GM12878 (cell line): Measurements from ENCODE around the gene GABBR1. TPM values are rescaled to one million over a fixed set of nuclear protein-coding genes. Genes with fewer than 3 reads are reported as not detected.

Source experiments
- ATAC-seq: fragments of 200-7000 bp; cut with Tn5 transposase; 3 replicates; pipeline ENCODE4 v1.9.1; 2020; ENCODE audit warnings: mild to moderate bottlenecking, moderate library complexity
- BruUV-seq: library from RNA; stranded (reverse); fragments of 400-500 nt; replicated peaks from 2 replicates; lab custom pipeline; 2021; lab: Mats Ljungman, UMichigan
- CTCF ChIA-PET: fragments of 300-600 bp; sonication (Branson Sonifier 250); formaldehyde crosslinking; extraction: SDS; loops from one replicate; lab custom pipeline; 2021; ENCODE audit warnings: inconsistent platforms; lab: Yijun Ruan, JAX
- POLR2A ChIA-PET: fragments of 350-600 bp; formaldehyde crosslinking; extraction: SDS; loops from one replicate; lab custom pipeline; 2021; ENCODE audit warnings: inconsistent platforms; lab: Charles Lee
- RAD21 ChIA-PET: fragments of 300-600 bp; sonication (Branson Sonifier 250); formaldehyde crosslinking; loops from one replicate; lab custom pipeline; 2023; ENCODE audit warnings: antibody characterized with exemption; ENCODE audit not compliant: unreplicated experiment; lab: Charles Lee
- SMC1A ChIA-PET: fragments of 300-600 bp; sonication (Branson Sonifier 250); formaldehyde crosslinking; loops from one replicate; lab custom pipeline; 2023; ENCODE audit not compliant: unreplicated experiment, uncharacterized antibody; lab: Charles Lee
- DNase-seq: peaks from one replicate; pipeline ENCODE4 v3.0.0-alpha.2; 2011; ENCODE audit warnings: low read depth, low spot score
- FAIRE-seq: peaks from 3 replicates; lab custom pipeline; 2011; peaks lifted over from hg19 to GRCh38; lab: Jason Lieb, UNC
- H2AFZ ChIP-seq: 2 replicates; pipeline ENCODE4 v1.6.0; 2011; ENCODE audit warnings: low read depth, low read length, control low read depth; ENCODE audit not compliant: control insufficient read depth
- H3K27ac ChIP-seq: 2 replicates; pipeline ENCODE4 v1.5.1; 2011; ENCODE audit warnings: control low read depth; ENCODE audit not compliant: control insufficient read depth, insufficient read depth
- H3K27me3 ChIP-seq, 2 experiments: replicated peaks in 1 of 2; 2 replicates each; pipeline versions ENCODE4 v1.6.0 to v1.6.1; 2011; ENCODE audit warnings: low read length in 1 of 2; ENCODE audit not compliant: control insufficient read depth in 2 of 2, insufficient read depth in 2 of 2
- H3K36me3 ChIP-seq, 2 experiments: 2 replicates each; pipeline ENCODE4 v1.5.1; 2011; ENCODE audit warnings: low read length in 1 of 2; ENCODE audit not compliant: control insufficient read depth in 2 of 2, insufficient read depth in 2 of 2
- H3K4me1 ChIP-seq: 2 replicates; pipeline ENCODE4 v1.6.1; 2011; ENCODE audit warnings: mild to moderate bottlenecking, low read length, moderate library complexity, mixed read lengths; ENCODE audit not compliant: control insufficient read depth, insufficient read depth
- H3K4me2 ChIP-seq: 2 replicates; pipeline ENCODE4 v1.6.0; 2011; ENCODE audit warnings: control low read depth; ENCODE audit not compliant: control insufficient read depth, insufficient read depth
- H3K4me3 ChIP-seq: fragments of 200-600 bp; sonication (generic); 2 replicates; pipeline ENCODE4 v1.5.1; 2016
- H3K79me2 ChIP-seq: 2 replicates; pipeline ENCODE4 v1.6.0; 2011; ENCODE audit warnings: low read length; ENCODE audit not compliant: control insufficient read depth, insufficient read depth
- H3K9ac ChIP-seq: 2 replicates; pipeline ENCODE4 v1.8.0; 2011; ENCODE audit warnings: low read length, control low read depth, mixed read lengths; ENCODE audit not compliant: control insufficient read depth, insufficient read depth
- H3K9me3 ChIP-seq: replicated peaks from 3 replicates; pipeline ENCODE4 v1.5.1; 2011; ENCODE audit warnings: mild to moderate bottlenecking, low read length; ENCODE audit not compliant: control insufficient read depth, insufficient read depth
- H4K20me1 ChIP-seq: 2 replicates; pipeline ENCODE4 v1.6.0; 2011; ENCODE audit not compliant: control insufficient read depth, insufficient read depth
- NFXL1 ChIP-seq: fragments of 450-650 bp; IDR thresholded peaks from 2 replicates; pipeline ENCODE4 v1.6.1; 2017; ENCODE audit warnings: antibody characterized with exemption, mild to moderate bottlenecking, borderline replicate concordance
- RAD51 ChIP-seq: fragments of 450-650 bp; IDR thresholded peaks from 2 replicates; pipeline ENCODE4 v1.6.1; 2016; ENCODE audit warnings: moderate library complexity, mild to moderate bottlenecking, inconsistent platforms
- SREBF2 ChIP-seq: IDR thresholded peaks from 2 replicates; pipeline ENCODE4 v1.6.1; 2012; ENCODE audit warnings: mild to moderate bottlenecking, low read length
- TBL1XR1 ChIP-seq: IDR thresholded peaks from 2 replicates; pipeline ENCODE4 v1.6.1; 2012; ENCODE audit warnings: low read depth, low read length, improper control_type of control experiment
- ZBED1 ChIP-seq: IDR thresholded peaks from 2 replicates; pipeline ENCODE4 v1.6.1; 2016; ENCODE audit warnings: borderline replicate concordance
- ZNF217 ChIP-seq: fragments of 450-650 bp; IDR thresholded peaks from 2 replicates; pipeline ENCODE4 v1.6.1; 2017; ENCODE audit warnings: antibody characterized with exemption, mild to moderate bottlenecking
- WGBS: methylation state at CpG from one replicate; pipeline ENCODE4 v1.1.6; 2016; ENCODE audit warnings: low lambda C conversion rate; ENCODE audit not compliant: insufficient replicate concordance, insufficient coverage; ENCODE audit errors: missing lambda C conversion rate; 5-methylcytosine and 5-hydroxymethylcytosine counted together
- in situ Hi-C: fragments of 300-500 bp; cut with MboI; formaldehyde crosslinking; loops from 9 replicates; pipeline ENCODE4 v1.14.3; 2018; ENCODE audit warnings: mixed read lengths
- intact Hi-C: fragments of 100-400 bp; cut with micrococcal nuclease; formaldehyde crosslinking; loops from one replicate; pipeline ENCODE4 v1.14.2; 2022; ENCODE audit not compliant: unreplicated experiment
- polyA plus RNA-seq, 11 experiments: library from polyadenylated mRNA; depleted of rRNA in 4 of 11; unstranded in 6 of 11; stranded (reverse) in 5 of 11; fragments of >200 nt; fragmentation: Nextera tagmentation in 4 of 11; fragmentation: Illumina TruSeq in 1 of 11; extraction: Ambion mirVana in 4 of 11; extraction: Trizol in 1 of 11; gene quantifications; 1 replicate in 1 of 11; 2 replicates in 10 of 11; pipeline versions ENCODE4 v1.2.1 to v1.2.3, GENCODE V29; 2011 to 2016; ENCODE audit warnings: inconsistent platforms in 2 of 11, missing spikeins in 2 of 11, low read depth in 1 of 11
- total RNA-seq, 4 experiments: library from RNA; depleted of rRNA in 3 of 4; stranded (reverse); fragments of >200 nt in 3 of 4; fragmentation: Illumina TruSeq in 1 of 4; extraction: Trizol in 1 of 4; gene quantifications; 2 replicates each; pipeline versions ENCODE4 v1.2.1 to v1.2.3, GENCODE V29; 2013 to 2021
- TF ChIP-seq, protein P1 (sequence below): IDR thresholded peaks from 2 replicates; pipeline ENCODE4 v1.6.1; 2011; ENCODE audit warnings: low read depth, low read length, improper control_type of control experiment, borderline replicate concordance
- TF ChIP-seq, protein P2 (sequence below): IDR thresholded peaks from 2 replicates; pipeline ENCODE4 v1.6.1; 2011; ENCODE audit warnings: borderline replicate concordance, low read depth, mild to moderate bottlenecking, moderate library complexity, mixed read lengths, low read length; ENCODE audit not compliant: insufficient read depth; ENCODE audit errors: extremely low read length
- TF ChIP-seq, protein P3 (sequence below): IDR thresholded peaks from 2 replicates; pipeline ENCODE4 v1.6.1; 2012; ENCODE audit warnings: low read depth, low read length, improper control_type of control experiment
- TF ChIP-seq, protein P4 (sequence below): fragments of 150-350 bp; IDR thresholded peaks from 2 replicates; pipeline ENCODE4 v1.6.1; 2016; ENCODE audit warnings: low read depth, low read length

GABBR1 gene
- total and polyA plus RNA-seq, 10 of the 15 experiments (the other 5 are each of a cell fraction or from before 2014, with no cell fraction given): 0.11 to 5.2 (median 1.0) TPM

DNA sequence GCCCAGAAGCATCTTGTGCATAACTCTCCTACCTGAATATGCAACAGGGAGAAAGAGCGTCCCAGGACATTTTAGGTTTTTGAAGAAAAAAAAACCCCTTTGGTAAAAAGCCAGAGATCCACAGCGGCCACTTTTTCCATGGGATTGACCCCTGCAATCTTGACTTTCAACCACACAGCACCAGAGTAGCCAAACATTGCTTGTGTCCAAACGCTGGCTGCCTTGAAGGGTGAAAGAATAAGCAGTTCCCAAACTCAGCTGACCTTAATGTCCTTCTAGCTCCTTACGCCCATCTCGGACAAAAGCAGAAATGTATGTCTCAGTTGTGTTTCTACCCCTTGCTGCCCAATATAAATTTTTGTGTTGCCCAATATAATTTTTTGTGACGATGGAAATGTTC lies 22.7 kb upstream of the GABBR1 start:
- ChIA-PET RAD21 (interaction anchor here (1.0 kb wide), 1 partner anchor 43 kb away, joined by 3 read pairs; no protein-coding TSS in a partner anchor), POLR2A (no interaction called here)
- 81% methylated on average over 6 of the region's 6 CpGs for WGBS

More for the DNA sequence above, 22.7 kb upstream of the GABBR1 start:
- BruUV-seq: no TSS peak
- in situ Hi-C loops: no loop called here
- Histone ChIP-seq H3K4me1 (peaks cover 17% of the 10 kb centered on the region), H3K79me2 (no peaks in the 10 kb centered on the region), H3K9ac (no peak overlapping the region), H4K20me1 (no peaks in the 10 kb centered on the region), H3K36me3 (no peaks in the 10 kb centered on the region), H3K27ac (no peak overlapping the region), H3K4me2 (peak overlapping the region; percentile 71; the same call in 1 of the 2 replicates), H3K27me3 (no peaks in the 10 kb centered on the region), H3K4me3 (no peak overlapping the region), H2AFZ (peak overlapping the region; percentile 23; the same call in 1 of the 2 replicates), H3K9me3 (no peaks in the 10 kb centered on the region)
- FAIRE-seq: no peak
- CTCF ChIA-PET: interaction anchor here (2.2 to 6.8 kb wide), 5 partner anchors 15 to 179 kb away, joined by 6 to 97 read pairs (median 35); partner anchors contain the start of gene GABBR1
- intact Hi-C loops: loop anchor here (10.0 kb wide), 1 partner anchor 99 kb away; no protein-coding TSS in a partner anchor
- DNase-seq: no peak
- TF ChIP-seq, protein P1, sequence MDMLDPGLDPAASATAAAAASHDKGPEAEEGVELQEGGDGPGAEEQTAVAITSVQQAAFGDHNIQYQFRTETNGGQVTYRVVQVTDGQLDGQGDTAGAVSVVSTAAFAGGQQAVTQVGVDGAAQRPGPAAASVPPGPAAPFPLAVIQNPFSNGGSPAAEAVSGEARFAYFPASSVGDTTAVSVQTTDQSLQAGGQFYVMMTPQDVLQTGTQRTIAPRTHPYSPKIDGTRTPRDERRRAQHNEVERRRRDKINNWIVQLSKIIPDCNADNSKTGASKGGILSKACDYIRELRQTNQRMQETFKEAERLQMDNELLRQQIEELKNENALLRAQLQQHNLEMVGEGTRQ: no peak
- TF ChIP-seq TBL1XR1: no peak
- TF ChIP-seq, protein P2, sequence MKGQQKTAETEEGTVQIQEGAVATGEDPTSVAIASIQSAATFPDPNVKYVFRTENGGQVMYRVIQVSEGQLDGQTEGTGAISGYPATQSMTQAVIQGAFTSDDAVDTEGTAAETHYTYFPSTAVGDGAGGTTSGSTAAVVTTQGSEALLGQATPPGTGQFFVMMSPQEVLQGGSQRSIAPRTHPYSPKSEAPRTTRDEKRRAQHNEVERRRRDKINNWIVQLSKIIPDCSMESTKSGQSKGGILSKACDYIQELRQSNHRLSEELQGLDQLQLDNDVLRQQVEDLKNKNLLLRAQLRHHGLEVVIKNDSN: no peak
- no peak for TF ChIP-seq SREBF2
- no peak for TF ChIP-seq NFXL1
- TF ChIP-seq ZNF217: no peak
- TF ChIP-seq RAD51: no peak
- TF ChIP-seq, protein P3, sequence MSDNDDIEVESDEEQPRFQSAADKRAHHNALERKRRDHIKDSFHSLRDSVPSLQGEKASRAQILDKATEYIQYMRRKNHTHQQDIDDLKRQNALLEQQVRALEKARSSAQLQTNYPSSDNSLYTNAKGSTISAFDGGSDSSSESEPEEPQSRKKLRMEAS: no peak
- TF ChIP-seq ZBED1: no peak
- TF ChIP-seq, protein P4, sequence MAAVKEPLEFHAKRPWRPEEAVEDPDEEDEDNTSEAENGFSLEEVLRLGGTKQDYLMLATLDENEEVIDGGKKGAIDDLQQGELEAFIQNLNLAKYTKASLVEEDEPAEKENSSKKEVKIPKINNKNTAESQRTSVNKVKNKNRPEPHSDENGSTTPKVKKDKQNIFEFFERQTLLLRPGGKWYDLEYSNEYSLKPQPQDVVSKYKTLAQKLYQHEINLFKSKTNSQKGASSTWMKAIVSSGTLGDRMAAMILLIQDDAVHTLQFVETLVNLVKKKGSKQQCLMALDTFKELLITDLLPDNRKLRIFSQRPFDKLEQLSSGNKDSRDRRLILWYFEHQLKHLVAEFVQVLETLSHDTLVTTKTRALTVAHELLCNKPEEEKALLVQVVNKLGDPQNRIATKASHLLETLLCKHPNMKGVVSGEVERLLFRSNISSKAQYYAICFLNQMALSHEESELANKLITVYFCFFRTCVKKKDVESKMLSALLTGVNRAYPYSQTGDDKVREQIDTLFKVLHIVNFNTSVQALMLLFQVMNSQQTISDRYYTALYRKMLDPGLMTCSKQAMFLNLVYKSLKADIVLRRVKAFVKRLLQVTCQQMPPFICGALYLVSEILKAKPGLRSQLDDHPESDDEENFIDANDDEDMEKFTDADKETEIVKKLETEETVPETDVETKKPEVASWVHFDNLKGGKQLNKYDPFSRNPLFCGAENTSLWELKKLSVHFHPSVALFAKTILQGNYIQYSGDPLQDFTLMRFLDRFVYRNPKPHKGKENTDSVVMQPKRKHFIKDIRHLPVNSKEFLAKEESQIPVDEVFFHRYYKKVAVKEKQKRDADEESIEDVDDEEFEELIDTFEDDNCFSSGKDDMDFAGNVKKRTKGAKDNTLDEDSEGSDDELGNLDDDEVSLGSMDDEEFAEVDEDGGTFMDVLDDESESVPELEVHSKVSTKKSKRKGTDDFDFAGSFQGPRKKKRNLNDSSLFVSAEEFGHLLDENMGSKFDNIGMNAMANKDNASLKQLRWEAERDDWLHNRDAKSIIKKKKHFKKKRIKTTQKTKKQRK: no peak
- no peak for ATAC-seq
- SMC1A ChIA-PET: interaction anchor here (2.5 kb wide), 1 partner anchor 9 kb away, joined by 9 read pairs; no protein-coding TSS in a partner anchor
